ENCODE results near the gene NSG1. TPM values are rescaled to one million over a fixed set of nuclear protein-coding genes. Genes with fewer than 3 reads are reported as not detected.

NSG1 gene, protein sequence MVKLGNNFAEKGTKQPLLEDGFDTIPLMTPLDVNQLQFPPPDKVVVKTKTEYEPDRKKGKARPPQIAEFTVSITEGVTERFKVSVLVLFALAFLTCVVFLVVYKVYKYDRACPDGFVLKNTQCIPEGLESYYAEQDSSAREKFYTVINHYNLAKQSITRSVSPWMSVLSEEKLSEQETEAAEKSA
- total RNA-seq: 1 to 10 TPM in 2 of 3 donors, under 1 TPM in 1; 0.48 to 7.3 (median 6.2) TPM

DNA sequence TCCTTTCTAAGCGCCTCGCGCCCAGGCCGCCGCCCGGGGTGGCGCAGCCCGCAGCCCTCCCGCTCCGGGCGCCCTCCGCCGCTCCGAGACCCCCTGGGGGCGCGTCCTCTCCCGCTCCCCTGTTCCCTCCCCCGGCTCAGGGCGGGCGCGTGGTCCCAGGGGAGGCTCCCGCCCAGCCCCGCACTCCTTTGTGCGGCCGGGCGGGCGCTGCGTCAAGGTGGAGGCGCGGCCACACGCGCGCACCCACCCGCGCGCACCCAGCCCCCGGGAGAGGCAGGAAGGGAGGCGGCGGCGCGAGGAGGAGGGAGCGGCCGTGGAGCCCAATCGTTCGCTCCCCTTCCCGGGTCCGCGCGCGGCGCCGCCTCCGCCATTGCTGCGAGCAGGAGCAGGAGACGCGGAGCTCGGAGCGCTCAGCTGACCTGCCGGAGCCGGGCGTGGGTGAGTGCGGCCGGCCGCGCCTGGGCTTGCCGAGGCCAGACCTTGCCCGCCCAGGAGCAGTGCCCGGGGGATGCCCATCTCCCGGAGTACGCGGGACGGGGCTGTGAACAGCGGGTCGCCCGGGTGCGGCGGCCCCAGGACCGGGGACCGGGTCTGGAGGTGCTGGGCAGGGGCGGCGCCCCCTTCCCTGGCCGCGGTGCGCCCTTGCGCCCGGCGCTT, at the start of gene NSG1:
Gene NSG1 (plus strand): TSS at position 367 of the 657 bp plus-strand sequence. CDS start 528 bp downstream, outside the sequence.
- Histone ChIP-seq H3K27ac (no peak within 1 kb of the TSS), H3K36me3 (no peaks in the 10 kb centered on the region), H3K4me3 (peak within 1 kb of the TSS; percentile 14 to 74 (median 58)), H3K4me1 (peaks cover 8 to 13% of the 10 kb centered on the region in 2 donors), H3K9me3 (no peaks in the 10 kb centered on the region), H3K27me3 (peaks cover 12 to 53% of the 10 kb centered on the region in 2 donors)
- TF ChIP-seq POLR2A (IDR thresholded peaks at IDR 0.05): no peak
- TF ChIP-seq, protein P1, sequence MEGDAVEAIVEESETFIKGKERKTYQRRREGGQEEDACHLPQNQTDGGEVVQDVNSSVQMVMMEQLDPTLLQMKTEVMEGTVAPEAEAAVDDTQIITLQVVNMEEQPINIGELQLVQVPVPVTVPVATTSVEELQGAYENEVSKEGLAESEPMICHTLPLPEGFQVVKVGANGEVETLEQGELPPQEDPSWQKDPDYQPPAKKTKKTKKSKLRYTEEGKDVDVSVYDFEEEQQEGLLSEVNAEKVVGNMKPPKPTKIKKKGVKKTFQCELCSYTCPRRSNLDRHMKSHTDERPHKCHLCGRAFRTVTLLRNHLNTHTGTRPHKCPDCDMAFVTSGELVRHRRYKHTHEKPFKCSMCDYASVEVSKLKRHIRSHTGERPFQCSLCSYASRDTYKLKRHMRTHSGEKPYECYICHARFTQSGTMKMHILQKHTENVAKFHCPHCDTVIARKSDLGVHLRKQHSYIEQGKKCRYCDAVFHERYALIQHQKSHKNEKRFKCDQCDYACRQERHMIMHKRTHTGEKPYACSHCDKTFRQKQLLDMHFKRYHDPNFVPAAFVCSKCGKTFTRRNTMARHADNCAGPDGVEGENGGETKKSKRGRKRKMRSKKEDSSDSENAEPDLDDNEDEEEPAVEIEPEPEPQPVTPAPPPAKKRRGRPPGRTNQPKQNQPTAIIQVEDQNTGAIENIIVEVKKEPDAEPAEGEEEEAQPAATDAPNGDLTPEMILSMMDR (IDR thresholded peaks at IDR 0.05): no peak
- TF ChIP-seq POLR2AphosphoS5 (IDR thresholded peaks at IDR 0.05): no peak
- no peak for DNase-seq (ENCODE audit: low spot score in 2 of 2)
- intact Hi-C loops (cut with DNase I; ENCODE audit: low total_unique reads): no loop called here

DNA sequence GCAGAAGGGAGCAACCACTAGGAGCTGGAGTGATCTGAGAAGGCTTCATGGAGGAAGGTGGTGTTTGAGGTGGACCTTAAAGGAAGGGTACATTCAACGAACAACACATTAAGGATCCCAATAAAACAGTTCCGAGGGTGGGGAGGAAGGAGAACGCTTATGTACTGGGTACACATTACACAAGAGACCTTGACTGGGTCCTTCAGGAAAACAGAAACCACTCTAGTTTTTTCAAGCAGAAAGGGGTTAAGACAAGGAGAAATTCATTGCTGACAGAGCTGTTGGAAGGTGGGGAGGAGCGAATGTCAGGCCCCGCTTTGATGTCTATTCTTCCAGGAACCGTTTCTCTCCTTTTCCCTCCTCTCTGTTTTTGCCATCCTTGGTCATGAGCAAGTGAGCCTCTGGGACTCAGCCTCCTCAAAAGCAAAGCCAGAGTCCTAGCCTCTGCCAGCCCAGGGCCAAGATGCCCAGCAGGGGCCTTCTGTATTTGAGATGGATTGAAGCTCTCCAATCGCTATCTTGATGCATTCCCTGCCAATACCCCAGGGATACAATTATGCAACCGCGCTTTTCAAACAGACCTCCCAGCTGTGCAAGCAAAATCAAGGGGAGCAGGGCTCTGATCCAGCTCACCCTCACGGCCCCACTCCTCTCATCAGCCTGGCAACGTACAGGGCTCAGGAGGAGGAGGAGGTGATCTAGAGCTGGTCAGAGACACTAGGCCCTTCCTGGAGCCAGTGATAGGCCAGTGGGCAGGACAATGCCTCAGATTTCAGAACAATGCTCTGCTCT, 48.5 kb upstream of the NSG1 start:
- TF ChIP-seq POLR2A (IDR thresholded peaks at IDR 0.05) (no peak), POLR2AphosphoS5 (IDR thresholded peaks at IDR 0.05) (no peak)
- TF ChIP-seq, protein P1 (IDR thresholded peaks at IDR 0.05): no peak
- no peaks in the 10 kb centered on the region for H3K9me3 ChIP-seq
- H3K36me3 ChIP-seq: no peaks in the 10 kb centered on the region
- H3K4me1 ChIP-seq: no peaks in the 10 kb centered on the region
- DNase-seq (ENCODE audit: low spot score in 2 of 2): no peak
- intact Hi-C loops (cut with DNase I; ENCODE audit: low total_unique reads): no loop called here
- no peaks in the 10 kb centered on the region for H3K27me3 ChIP-seq
- H3K27ac ChIP-seq: no peak overlapping the region
- H3K4me3 ChIP-seq: no peak overlapping the region

DNA sequence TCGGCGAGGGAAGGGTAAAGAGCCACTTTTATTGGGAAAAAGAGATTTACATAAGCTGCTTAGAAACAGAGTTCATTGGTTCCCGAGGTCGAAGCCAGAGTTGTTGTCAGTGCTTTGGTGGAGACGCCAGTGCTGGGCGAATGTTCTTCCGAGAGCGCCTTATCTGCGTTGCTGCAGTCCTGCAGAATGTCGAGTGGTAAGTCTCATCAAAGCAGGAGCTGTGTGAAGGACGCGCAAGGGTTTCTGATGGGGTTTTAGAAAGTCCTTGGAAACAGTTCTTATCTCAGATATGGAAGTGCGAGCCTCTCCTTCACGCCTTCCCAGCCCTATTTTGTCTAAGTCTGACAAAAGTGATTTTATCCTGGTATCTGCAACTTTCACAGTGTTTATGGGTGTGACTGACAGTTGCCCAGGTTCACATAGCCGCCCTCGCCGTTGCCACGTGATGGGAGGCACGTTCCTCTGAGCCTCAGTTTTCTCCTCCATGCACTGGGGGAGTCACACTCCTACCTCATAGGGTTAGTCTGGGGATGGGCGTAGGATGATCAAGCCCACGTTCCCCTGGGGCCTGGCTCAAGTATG, 47.3 kb upstream of the NSG1 start:
- H3K36me3 ChIP-seq: no peaks in the 10 kb centered on the region
- intact Hi-C loops (cut with DNase I; ENCODE audit: low total_unique reads): no loop called here
- H3K27me3 ChIP-seq: no peaks in the 10 kb centered on the region
- no peak for TF ChIP-seq POLR2AphosphoS5 (IDR thresholded peaks at IDR 0.05)
- TF ChIP-seq, protein P1 (IDR thresholded peaks at IDR 0.05): no peak
- no peak for TF ChIP-seq POLR2A (IDR thresholded peaks at IDR 0.05)
- no peak overlapping the region for H3K4me3 ChIP-seq
- DNase-seq (ENCODE audit: low spot score in 2 of 2): no peak
- H3K27ac ChIP-seq: no peak overlapping the region
- no peaks in the 10 kb centered on the region for H3K9me3 ChIP-seq
- H3K4me1 ChIP-seq: no peaks in the 10 kb centered on the region

DNA sequence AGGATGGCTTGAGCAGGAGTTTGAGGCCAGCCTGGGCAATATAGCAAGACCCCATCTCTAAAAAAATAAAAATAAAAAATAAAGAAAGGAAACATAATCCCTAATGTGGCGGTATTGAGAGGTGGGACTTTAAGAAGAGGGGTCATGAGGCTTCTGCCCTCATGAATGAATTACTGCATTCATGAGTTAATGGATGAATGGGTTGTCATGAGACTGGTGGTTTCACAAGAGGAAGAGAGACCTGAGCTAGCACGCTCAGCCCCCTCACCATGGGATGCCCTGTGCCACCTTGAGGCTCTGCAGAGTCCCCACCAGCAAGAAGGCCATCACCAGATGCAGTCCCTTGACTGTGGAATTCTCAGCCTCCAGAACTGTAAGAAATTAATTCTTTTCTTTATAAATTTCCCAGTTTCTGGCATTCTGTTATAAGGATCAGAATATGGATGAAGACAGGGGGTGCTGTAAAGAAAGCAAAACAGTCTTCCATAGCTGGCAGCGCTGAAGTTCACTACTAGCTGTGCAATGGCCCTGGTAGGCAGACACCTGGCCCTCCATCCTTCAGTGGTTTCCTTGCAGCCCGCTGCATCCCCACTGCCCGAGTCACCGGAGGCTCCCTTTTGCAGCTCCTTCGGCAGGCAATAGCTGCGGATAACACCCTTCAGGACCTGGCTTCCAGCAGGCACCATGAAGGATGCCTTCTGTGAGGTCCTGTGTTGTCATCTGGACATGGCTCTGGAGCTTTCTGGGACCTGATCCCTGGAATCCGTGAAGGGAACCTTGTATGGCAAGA, 44.8 kb upstream of the NSG1 start:
- intact Hi-C loops (cut with DNase I; ENCODE audit: low total_unique reads): no loop called here
- DNase-seq (ENCODE audit: low spot score in 2 of 2): no peak
- Histone ChIP-seq H3K27ac (no peak overlapping the region), H3K9me3 (no peaks in the 10 kb centered on the region), H3K4me1 (no peaks in the 10 kb centered on the region), H3K27me3 (no peaks in the 10 kb centered on the region), H3K36me3 (no peaks in the 10 kb centered on the region), H3K4me3 (no peak overlapping the region)
- TF ChIP-seq, protein P1 (IDR thresholded peaks at IDR 0.05): no peak
- no peak for TF ChIP-seq POLR2AphosphoS5 (IDR thresholded peaks at IDR 0.05)
- TF ChIP-seq POLR2A (IDR thresholded peaks at IDR 0.05): no peak
